ENCODE results near the gene CISTR.
"Not testable (repeated sequence)": the region's sequence is repeated elsewhere in the genome, so short reads cannot be mapped to it uniquely, and the experiment has no call there.

The CISTR gene

GRCh38 chr12:53762793-53763192 is 11.0 kb upstream of the CISTR start:
- DNase-seq = not testable (repeated sequence)

GRCh38 chr12:53761306-53761705 is 9.5 kb upstream of the CISTR start:
- DNase-seq = no peak

- DNase-seq = no peak
These were observed 7.5 kb upstream of the CISTR start for GRCh38 chr12:53759261-53759660.

GRCh38 chr12:53758730-53759103 is 6.9 kb upstream of the CISTR start:
- no peak for DNase-seq

- DNase-seq = peak in 2 of 4 experiments; percentile 25 to 31
These were observed 6.4 kb upstream of the CISTR start for GRCh38 chr12:53758081-53758729.

GRCh38 chr12:53757101-53757770 is 5.5 kb upstream of the CISTR start:
- DNase-seq = peak; percentile 81 to 90 (median 86)

GRCh38 chr12:53756300-53757100 is 4.7 kb upstream of the CISTR start:
- DNase-seq = no peak

GRCh38 chr12:53755893-53756292 is 4.1 kb upstream of the CISTR start:
- DNase-seq = no peak

- DNase-seq = no peak
These were observed 3.7 kb upstream of the CISTR start for GRCh38 chr12:53755451-53755891.

GRCh38 chr12:53754633-53755264 is 3.0 kb upstream of the CISTR start:
- no peak for DNase-seq

GRCh38 chr12:53754188-53754585 is 2.4 kb upstream of the CISTR start:
- no peak for DNase-seq

GRCh38 chr12:53752621-53753020 is 842 bp upstream of the CISTR start:
- DNase-seq = no peak

GRCh38 chr12:53752192-53752601 is 418 bp upstream of the CISTR start:
- DNase-seq = no peak

- no peak for DNase-seq
These were observed 905 bp downstream of the CISTR start for GRCh38 chr12:53750812-53751335.

- no peak for DNase-seq
These were observed 1.6 kb downstream of the CISTR start for GRCh38 chr12:53749986-53750811.

GRCh38 chr12:53748072-53748840 is 3.5 kb downstream of the CISTR start:
- no peak for DNase-seq

GRCh38 chr12:53747095-53747494 is 4.7 kb downstream of the CISTR start:
- no peak for DNase-seq

GRCh38 chr12:53746592-53747092 is 5.1 kb downstream of the CISTR start:
- peak; percentile 92 to 96 (median 95) for DNase-seq

- no peak for DNase-seq
These were observed 7.0 kb downstream of the CISTR start for GRCh38 chr12:53744751-53745150.

- DNase-seq = no peak
These were observed 7.7 kb downstream of the CISTR start for GRCh38 chr12:53744130-53744441.
